HFFc6 (cell line): ENCODE measurements around the gene NCOA3. TPM values are rescaled to one million over a fixed set of nuclear protein-coding genes. Genes with fewer than 3 reads are reported as not detected.

Experiments used
- DNase-seq: peaks from one replicate; pipeline ENCODE4 v3.0.0-alpha.2; 2018
- H3K27ac Mint-ChIP-seq: 2 replicates; pipeline ENCODE4 v1.8.0; 2020; ENCODE audit warnings: mild to moderate bottlenecking, mixed read lengths
- H3K27me3 Mint-ChIP-seq: 2 replicates; pipeline ENCODE4 v1.8.0; 2021; ENCODE audit warnings: mild to moderate bottlenecking, moderate library complexity, mixed read lengths; ENCODE audit not compliant: insufficient read depth
- H3K36me3 Mint-ChIP-seq: 2 replicates; pipeline ENCODE4 v1.8.0; 2021; ENCODE audit warnings: low read depth, mixed read lengths
- H3K4me1 Mint-ChIP-seq: 2 replicates; pipeline ENCODE4 v1.8.0; 2020; ENCODE audit warnings: low read depth, mixed read lengths
- H3K4me3 Mint-ChIP-seq: 2 replicates; pipeline ENCODE4 v1.8.0; 2020; ENCODE audit warnings: mild to moderate bottlenecking, moderate library complexity, mixed read lengths
- H3K9me3 Mint-ChIP-seq: 2 replicates; pipeline ENCODE4 v1.8.0; 2020; ENCODE audit warnings: mild to moderate bottlenecking, mixed read lengths
- CTCF ChIP-seq: fragments of 200-600 bp; sonication (generic); IDR thresholded peaks from 2 replicates; pipeline ENCODE4 v1.5.0; 2021; ENCODE audit warnings: antibody characterized with exemption, mild to moderate bottlenecking
- total RNA-seq, 6 experiments: library from RNA; stranded (reverse); fragmentation: NEBNext Ultra II Directional; extraction: Animal tissue kit (Norgen Biotek cat#: 25700); gene quantifications; 2 replicates in 1 of 6; 3 replicates in 5 of 6; pipeline ENCODE4 v1.2.3, GENCODE V29; 2021

Gene NCOA3
- total RNA-seq, 6 experiments from 2014 or later: 28.6 to 40.9 (median 32.7) TPM

- peaks cover 28% of the 10 kb centered on the region for H3K9me3 Mint-ChIP-seq
- H3K36me3 Mint-ChIP-seq: peaks cover 29% of the 10 kb centered on the region
- peak; percentile 62 for TF ChIP-seq CTCF
- peaks cover 17% of the 10 kb centered on the region for H3K4me1 Mint-ChIP-seq
- peaks cover 8% of the 10 kb centered on the region; the same call in 1 of the 2 replicates for H3K27me3 Mint-ChIP-seq
- H3K27ac Mint-ChIP-seq: no peak overlapping the region
- no peak for DNase-seq
- no peak overlapping the region for H3K4me3 Mint-ChIP-seq
Observed at GRCh38 chr20:47521059-47521808, 19.5 kb downstream of the NCOA3 start.

- Mint-ChIP-seq H3K27me3 (peaks cover 8% of the 10 kb centered on the region; the same call in 1 of the 2 replicates), H3K36me3 (peaks cover 39% of the 10 kb centered on the region), H3K4me3 (peak overlapping the region; percentile 82), H3K4me1 (peaks cover 16% of the 10 kb centered on the region), H3K27ac (peak overlapping the region; percentile 89), H3K9me3 (peaks cover 33% of the 10 kb centered on the region)
- DNase-seq: peak; percentile 8
- no peak for TF ChIP-seq CTCF
Observed at GRCh38 chr20:47524015-47524784, 22.5 kb downstream of the NCOA3 start.

GRCh38 chr20:47527004-47527800, 25.5 kb downstream of the NCOA3 start:
- no peak for TF ChIP-seq CTCF
- no peak for DNase-seq
- H3K27ac Mint-ChIP-seq: no peak overlapping the region
- peaks cover 25% of the 10 kb centered on the region for H3K36me3 Mint-ChIP-seq
- peaks cover 16% of the 10 kb centered on the region for H3K9me3 Mint-ChIP-seq
- H3K4me1 Mint-ChIP-seq: peaks cover 36% of the 10 kb centered on the region
- H3K27me3 Mint-ChIP-seq: no peaks in the 10 kb centered on the region
- H3K4me3 Mint-ChIP-seq: no peak overlapping the region

GRCh38 chr20:47529840-47530239, 28.2 kb downstream of the NCOA3 start:
- H3K27ac Mint-ChIP-seq: peak overlapping the region; percentile 70
- H3K9me3 Mint-ChIP-seq: peaks cover 6% of the 10 kb centered on the region
- no peak overlapping the region; the same call in 1 of the 2 replicates for H3K4me3 Mint-ChIP-seq
- TF ChIP-seq CTCF: no peak
- H3K36me3 Mint-ChIP-seq: peaks cover 16% of the 10 kb centered on the region
- DNase-seq: peak; percentile 62
- peaks cover 28% of the 10 kb centered on the region for H3K4me1 Mint-ChIP-seq
- H3K27me3 Mint-ChIP-seq: no peaks in the 10 kb centered on the region

GRCh38 chr20:47531458-47531857, 29.8 kb downstream of the NCOA3 start:
- H3K9me3 Mint-ChIP-seq: peaks cover 6% of the 10 kb centered on the region
- no peak overlapping the region; the same call in 1 of the 2 replicates for H3K27ac Mint-ChIP-seq
- no peak for TF ChIP-seq CTCF
- no peak for DNase-seq
- H3K4me3 Mint-ChIP-seq: no peak overlapping the region
- peaks cover 16% of the 10 kb centered on the region for H3K36me3 Mint-ChIP-seq
- peaks cover 28% of the 10 kb centered on the region for H3K4me1 Mint-ChIP-seq
- peaks cover 2% of the 10 kb centered on the region; the same call in 1 of the 2 replicates for H3K27me3 Mint-ChIP-seq
